Endothelial cell of umbilical vein (primary cell): ENCODE results near the gene CAMKV. TPM values are rescaled to one million over a fixed set of nuclear protein-coding genes. Genes with fewer than 3 reads are reported as not detected.

Source experiments
- BruUV-seq: library from RNA; stranded (reverse); fragments of 400-500 nt; replicated peaks from 2 replicates; lab custom pipeline; 2021; lab: Mats Ljungman, UMichigan
- CTCF ChIA-PET: fragments of 300-600, 350-600 bp; sonication (Branson Sonifier 250); formaldehyde crosslinking; loops from one replicate; lab custom pipeline; 2021; ENCODE audit warnings: antibody characterized with exemption, inconsistent platforms; lab: Charles Lee
- POLR2A ChIA-PET: fragments of 300-600, 350-600 bp; sonication (Branson Sonifier 250); formaldehyde crosslinking; loops from one replicate; lab custom pipeline; 2021; ENCODE audit warnings: antibody characterized with exemption, inconsistent platforms; lab: Charles Lee
- DNase-seq: peaks from one replicate; pipeline ENCODE4 v3.0.0-alpha.2; 2011; ENCODE audit warnings: low read depth, low spot score
- FAIRE-seq: peaks from 2 replicates; lab custom pipeline; 2011; peaks lifted over from hg19 to GRCh38; lab: Jason Lieb, UNC
- H2AFZ ChIP-seq: 2 replicates; pipeline ENCODE4 v1.6.0; 2012; ENCODE audit warnings: low read depth, low read length, control low read depth, inconsistent platforms
- H3K27ac ChIP-seq: 2 replicates; pipeline ENCODE4 v1.5.1; 2011; ENCODE audit warnings: low read depth, mild to moderate bottlenecking, control low read depth, low read length, moderate library complexity; ENCODE audit not compliant: insufficient read depth
- H3K27me3 ChIP-seq, 2 experiments: 2 replicates each; pipeline versions ENCODE4 v1.6.0 to v1.6.1; 2011; ENCODE audit warnings: low read length in 2 of 2, mixed read lengths in 1 of 2; ENCODE audit not compliant: control insufficient read depth in 2 of 2, insufficient read depth in 2 of 2
- H3K36me3 ChIP-seq, 2 experiments: 2 replicates in 1 of 2; 3 replicates in 1 of 2; pipeline ENCODE4 v1.5.1; 2011; ENCODE audit warnings: low read length in 2 of 2, mild to moderate bottlenecking in 1 of 2, moderate library complexity in 1 of 2; ENCODE audit not compliant: control insufficient read depth in 2 of 2, insufficient read depth in 2 of 2; ENCODE audit errors: extremely low read depth in 1 of 2
- H3K4me1 ChIP-seq: 3 replicates; pipeline ENCODE4 v1.5.1; 2011; ENCODE audit warnings: mild to moderate bottlenecking, low read length; ENCODE audit not compliant: control insufficient read depth, insufficient read depth; ENCODE audit errors: extremely low read depth
- H3K4me2 ChIP-seq: 2 replicates; pipeline ENCODE4 v1.6.1; 2011; ENCODE audit warnings: low read length, control low read depth, mixed read lengths; ENCODE audit not compliant: insufficient read depth
- H3K4me3 ChIP-seq, 3 experiments: fragments of 200-600 bp in 1 of 3; sonication (generic), shearing (Covaris generic) in 1 of 3; replicated peaks in 1 of 3; 2 replicates each; pipeline ENCODE4 v1.5.1; 2011 to 2016; ENCODE audit warnings: control low read depth in 3 of 3, low read length in 3 of 3, mild to moderate bottlenecking in 2 of 3, inconsistent platforms in 1 of 3, low read depth in 1 of 3, moderate library complexity in 1 of 3; ENCODE audit not compliant: insufficient read depth in 1 of 3
- H3K79me2 ChIP-seq: 2 replicates; pipeline ENCODE4 v1.6.0; 2012; ENCODE audit warnings: low read length, inconsistent platforms; ENCODE audit not compliant: control insufficient read depth, insufficient read depth
- H3K9ac ChIP-seq: replicated peaks from 2 replicates; pipeline ENCODE3; 2011; ENCODE audit warnings: low read length, control low read depth; ENCODE audit not compliant: insufficient read depth; ENCODE audit errors: extremely low read depth
- H3K9me1 ChIP-seq: replicated peaks from 3 replicates; pipeline ENCODE4 v1.6.0; 2011; ENCODE audit warnings: mild to moderate bottlenecking, low read length; ENCODE audit not compliant: control insufficient read depth, insufficient read depth; ENCODE audit errors: extremely low read depth
- H3K9me3 ChIP-seq: replicated peaks from 2 replicates; pipeline ENCODE4 v1.5.1; 2012; ENCODE audit warnings: low read length, inconsistent platforms; ENCODE audit not compliant: control insufficient read depth, insufficient read depth
- H4K20me1 ChIP-seq: replicated peaks from 2 replicates; pipeline ENCODE3; 2011; ENCODE audit warnings: mild to moderate bottlenecking, low read length; ENCODE audit not compliant: control insufficient read depth, insufficient read depth; ENCODE audit errors: extremely low read depth
- EZH2 ChIP-seq: IDR thresholded peaks from 2 replicates; pipeline ENCODE4 v1.6.1; 2012; ENCODE audit warnings: borderline replicate concordance, low read depth, mild to moderate bottlenecking, moderate library complexity, low read length, inconsistent platforms; ENCODE audit not compliant: severe bottlenecking
- FOS ChIP-seq: IDR thresholded peaks from 2 replicates; pipeline ENCODE4 v1.6.1; 2011; ENCODE audit warnings: mild to moderate bottlenecking, low read length, moderate library complexity, borderline replicate concordance; ENCODE audit not compliant: insufficient read depth
- GATA2 ChIP-seq: IDR thresholded peaks from 2 replicates; pipeline ENCODE4 v1.7.0; 2011; ENCODE audit warnings: low read depth, mild to moderate bottlenecking, moderate library complexity, mixed read lengths, low read length; ENCODE audit not compliant: insufficient read length, insufficient read depth
- JUN ChIP-seq: IDR thresholded peaks from 2 replicates; pipeline ENCODE4 v1.6.1; 2011; ENCODE audit warnings: borderline replicate concordance, low read depth; ENCODE audit not compliant: insufficient read length, insufficient read depth
- MYC ChIP-seq: IDR thresholded peaks from one replicate; pipeline ENCODE4 v1.6.1; 2011; ENCODE audit warnings: mild to moderate bottlenecking, low read depth, low read length
- POLR2A ChIP-seq: IDR thresholded peaks from 2 replicates; pipeline ENCODE4 v1.6.1; 2012; ENCODE audit warnings: low read depth, mild to moderate bottlenecking, control low read depth, low read length
- POLR2AphosphoS5 ChIP-seq: IDR thresholded peaks from 2 replicates; pipeline ENCODE4 v1.6.1; 2012; ENCODE audit warnings: low read depth, mild to moderate bottlenecking, control low read depth, low read length, moderate library complexity; ENCODE audit not compliant: insufficient read depth
- dilution Hi-C: fragments of 300-500 bp; cut with MboI; formaldehyde crosslinking; loops from one replicate; pipeline ENCODE4 v1.15.0; 2019; ENCODE audit warnings: low sequenced_read_pairs; ENCODE audit not compliant: extremely low pct_ligation_motif_present
- intact Hi-C: fragments of 100-400 bp; cut with micrococcal nuclease; formaldehyde crosslinking; loops from one replicate; pipeline ENCODE4 v1.10.0; 2022
- polyA plus RNA-seq, 4 experiments: library from polyadenylated mRNA; depleted of rRNA in 3 of 4; stranded (reverse) in 3 of 4; unstranded in 1 of 4; fragments of >200 nt; gene quantifications; 2 replicates each; pipeline versions ENCODE4 v1.2.1 to v1.2.3, GENCODE V29; 2011 to 2012; ENCODE audit warnings: missing spikeins in 1 of 4
- small RNA-seq: library from RNA; depleted of rRNA; stranded (forward); fragments of <200 nt; gene quantifications from one replicate; pipeline ENCODE3, GENCODE V24; 2012; ENCODE audit warnings: low replicate concordance, low read depth; ENCODE audit not compliant: insufficient read depth, insufficient read length
- total RNA-seq: library from RNA; stranded (reverse); gene quantifications from 2 replicates; pipeline ENCODE4 v1.2.3, GENCODE V29; 2021
- TF ChIP-seq, protein P1 (sequence below): IDR thresholded peaks from 2 replicates; pipeline ENCODE4 v1.6.1; 2011; ENCODE audit not compliant: insufficient read depth, insufficient read length
- TF ChIP-seq, protein P2 (sequence below), 2 donors: IDR thresholded peaks; 1 replicate in 1 of 2; 2 replicates in 1 of 2; pipeline ENCODE4 v1.5.1; 2011; ENCODE audit warnings: low read length in 2 of 2, mild to moderate bottlenecking in 2 of 2, moderate library complexity in 2 of 2, control low read depth in 1 of 2, inconsistent platforms in 1 of 2, low read depth in 1 of 2; ENCODE audit not compliant: insufficient read depth in 1 of 2; ENCODE audit errors: extremely low read depth in 1 of 2

The CAMKV gene
- total and polyA plus RNA-seq, 2 donors (not counting 3 experiments of a cell fraction or from before 2014, with no cell fraction given), result not detected

DNA sequence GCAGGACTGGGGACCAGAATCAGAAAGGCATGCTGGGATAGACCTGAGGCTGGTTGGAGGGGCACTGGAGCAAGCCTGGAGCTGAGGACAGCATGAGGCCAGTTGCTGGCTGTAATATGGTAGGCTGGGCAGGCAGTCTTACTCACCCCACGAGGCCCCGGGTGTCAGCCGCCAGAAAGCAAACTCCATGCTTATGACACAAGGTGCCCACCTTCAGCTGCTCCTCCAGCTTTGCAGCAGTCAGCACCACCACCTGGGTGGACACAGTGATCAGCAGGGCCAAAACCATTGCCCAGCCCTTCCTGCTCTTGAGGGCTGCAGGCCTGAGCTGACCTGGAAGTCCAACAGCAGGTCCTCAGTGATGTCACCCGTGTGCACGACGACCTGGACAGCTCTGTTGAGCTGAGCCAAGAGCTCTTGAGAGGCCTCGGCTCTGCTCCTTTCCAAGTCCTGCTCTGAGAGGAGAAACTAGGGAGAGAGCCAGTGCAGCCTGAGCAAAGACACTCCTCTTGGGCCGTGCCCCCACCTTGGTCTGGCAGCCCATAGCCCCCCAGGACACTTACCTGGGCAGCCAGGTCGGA is 56.7 kb downstream of the CAMKV start:
- H3K27me3 ChIP-seq, result no peaks in the 10 kb centered on the region
- FAIRE-seq, result no peak
- peak overlapping the region; percentile 98 for H2AFZ ChIP-seq
- DNase-seq, result no peak
- H3K9ac ChIP-seq, result no peak overlapping the region
- TSS peak; percentile 44 for BruUV-seq
- H3K4me2 ChIP-seq, result peak overlapping the region; percentile 70
- POLR2A ChIA-PET, result interaction anchor here (1.4 kb wide), 2 partner anchors 8 to 10 kb away, joined by 6 to 7 read pairs; partner anchors contain the start of gene INKA1
- H3K79me2 ChIP-seq, result no peaks in the 10 kb centered on the region
- dilution Hi-C loops (no loop called here), intact Hi-C loops (loop anchor here (1.0 kb wide), 1 partner anchor 8 kb away; no protein-coding TSS in a partner anchor)
- no peaks in the 10 kb centered on the region for H3K9me1 ChIP-seq
- H3K4me1 ChIP-seq, result peaks cover 13% of the 10 kb centered on the region
- H3K4me3 ChIP-seq, result peak overlapping the region in 2 of 3 experiments; percentile 17 to 48
- H3K36me3 ChIP-seq, result peaks cover 0 to 3% of the 10 kb centered on the region in 2 experiments
- H4K20me1 ChIP-seq, result no peaks in the 10 kb centered on the region
- no peaks in the 10 kb centered on the region for H3K9me3 ChIP-seq
- H3K27ac ChIP-seq, result no peak overlapping the region
- TF ChIP-seq GATA2 (no peak), POLR2A (no peak), EZH2 (no peak), MYC (no peak), POLR2AphosphoS5 (no peak), JUN (no peak), FOS (no peak)
- TF ChIP-seq, protein P1, sequence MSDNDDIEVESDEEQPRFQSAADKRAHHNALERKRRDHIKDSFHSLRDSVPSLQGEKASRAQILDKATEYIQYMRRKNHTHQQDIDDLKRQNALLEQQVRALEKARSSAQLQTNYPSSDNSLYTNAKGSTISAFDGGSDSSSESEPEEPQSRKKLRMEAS, result no peak
- TF ChIP-seq, protein P2, sequence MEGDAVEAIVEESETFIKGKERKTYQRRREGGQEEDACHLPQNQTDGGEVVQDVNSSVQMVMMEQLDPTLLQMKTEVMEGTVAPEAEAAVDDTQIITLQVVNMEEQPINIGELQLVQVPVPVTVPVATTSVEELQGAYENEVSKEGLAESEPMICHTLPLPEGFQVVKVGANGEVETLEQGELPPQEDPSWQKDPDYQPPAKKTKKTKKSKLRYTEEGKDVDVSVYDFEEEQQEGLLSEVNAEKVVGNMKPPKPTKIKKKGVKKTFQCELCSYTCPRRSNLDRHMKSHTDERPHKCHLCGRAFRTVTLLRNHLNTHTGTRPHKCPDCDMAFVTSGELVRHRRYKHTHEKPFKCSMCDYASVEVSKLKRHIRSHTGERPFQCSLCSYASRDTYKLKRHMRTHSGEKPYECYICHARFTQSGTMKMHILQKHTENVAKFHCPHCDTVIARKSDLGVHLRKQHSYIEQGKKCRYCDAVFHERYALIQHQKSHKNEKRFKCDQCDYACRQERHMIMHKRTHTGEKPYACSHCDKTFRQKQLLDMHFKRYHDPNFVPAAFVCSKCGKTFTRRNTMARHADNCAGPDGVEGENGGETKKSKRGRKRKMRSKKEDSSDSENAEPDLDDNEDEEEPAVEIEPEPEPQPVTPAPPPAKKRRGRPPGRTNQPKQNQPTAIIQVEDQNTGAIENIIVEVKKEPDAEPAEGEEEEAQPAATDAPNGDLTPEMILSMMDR (IDR thresholded peaks at IDR 0.05; ENCODE audit: extremely low read depth in 1 of 2, insufficient read depth in 1 of 2, low read depth in 1 of 2, low read length in 2 of 2), result no peak
- CTCF ChIA-PET, result interaction anchor here (1.0 to 2.3 kb wide), 4 partner anchors 8 to 26 kb away, joined by 3 to 24 read pairs (median 14); partner anchors contain the start of genes CDHR4 and INKA1

Small RNA genes lying within 50 kb of the gene (small RNA-seq; reads per million reads assigned to genes)
- gene RN7SL217P, result not detected

Other genes with a start within 250 kb of the CAMKV start
- gene APEH, start 195.6 kb downstream of the CAMKV start, total RNA-seq, result 68.2 and 77.9 TPM in 2 replicates
- 74.3 and 74.8 TPM in 2 replicates for gene APEH, start 195.6 kb downstream of the CAMKV start, polyA plus RNA-seq
- gene MST1, start 180.4 kb downstream of the CAMKV start, total RNA-seq, result 6.1 and 8.7 TPM in 2 replicates
- gene MST1, start 180.4 kb downstream of the CAMKV start, polyA plus RNA-seq, result 15.3 and 17.5 TPM in 2 replicates
- 43.4 and 51.0 TPM in 2 replicates for gene RNF123, start 180.3 kb downstream of the CAMKV start, total RNA-seq
- gene RNF123, start 180.3 kb downstream of the CAMKV start, polyA plus RNA-seq, result 59.3 and 67.2 TPM in 2 replicates
- 0.21 TPM in 1 of 2 replicates, not detected in the other for gene AMIGO3, start 150.2 kb downstream of the CAMKV start, total RNA-seq
- gene AMIGO3, start 150.2 kb downstream of the CAMKV start, polyA plus RNA-seq, result 0.21 and 1.2 TPM in 2 replicates
- 52.5 and 54.5 TPM in 2 replicates for gene GMPPB, start 146.0 kb downstream of the CAMKV start, total RNA-seq
- 61.2 and 62.0 TPM in 2 replicates for gene GMPPB, start 146.0 kb downstream of the CAMKV start, polyA plus RNA-seq
- 54.6 and 60.8 TPM in 2 replicates for gene IP6K1, start 83.4 kb downstream of the CAMKV start, total RNA-seq
- 42.7 and 47.0 TPM in 2 replicates for gene IP6K1, start 83.4 kb downstream of the CAMKV start, polyA plus RNA-seq
- gene CDHR4, start 70.0 kb downstream of the CAMKV start, total RNA-seq, result not detected in 2 replicates
- 0.19 TPM in 1 of 2 replicates, not detected in the other for gene CDHR4, start 70.0 kb downstream of the CAMKV start, polyA plus RNA-seq
- 24.0 and 26.5 TPM in 2 replicates for gene INKA1, start 66.6 kb downstream of the CAMKV start, total RNA-seq
- gene INKA1, start 66.6 kb downstream of the CAMKV start, polyA plus RNA-seq, result 37.8 and 57.7 TPM in 2 replicates
- gene UBA7, start 56.0 kb downstream of the CAMKV start, total RNA-seq, result 41.9 and 57.4 TPM in 2 replicates
- gene UBA7, start 56.0 kb downstream of the CAMKV start, polyA plus RNA-seq, result 80.7 and 98.7 TPM in 2 replicates
- 11.5 and 13.4 TPM in 2 replicates for gene TRAIP, start 13.3 kb downstream of the CAMKV start, total RNA-seq
- 8.6 and 9.5 TPM in 2 replicates for gene TRAIP, start 13.3 kb downstream of the CAMKV start, polyA plus RNA-seq
- gene MST1R, start 34.0 kb upstream of the CAMKV start, total RNA-seq, result 0.93 and 1.5 TPM in 2 replicates
- gene MST1R, start 34.0 kb upstream of the CAMKV start, polyA plus RNA-seq, result 2.4 and 3.6 TPM in 2 replicates
- 17.0 and 17.5 TPM in 2 replicates for gene MON1A, start 59.9 kb upstream of the CAMKV start, total RNA-seq
- 31.1 and 37.0 TPM in 2 replicates for gene MON1A, start 59.9 kb upstream of the CAMKV start, polyA plus RNA-seq
- gene RBM6, start 70.2 kb upstream of the CAMKV start, total RNA-seq, result 94.5 and 96.0 TPM in 2 replicates
- 24.6 and 30.4 TPM in 2 replicates for gene RBM6, start 70.2 kb upstream of the CAMKV start, polyA plus RNA-seq
- gene RBM5, start 219.0 kb upstream of the CAMKV start, total RNA-seq, result 188 and 190 TPM in 2 replicates
- gene RBM5, start 219.0 kb upstream of the CAMKV start, polyA plus RNA-seq, result 218 and 281 TPM in 2 replicates